Testis (tissue), 2 donors: Measurements from ENCODE around the gene GPR176.

ENCODE experiments used
- CTCF ChIP-seq, 3 experiments: fragments of 450-650 bp in 2 of 3; fragments of 200-600 bp in 1 of 3; sonication (generic) in 1 of 3; IDR thresholded peaks; one replicate each; pipeline ENCODE4 v1.5.1; 2016 to 2019; ENCODE audit warnings: antibody characterized with exemption in 3 of 3, mild to moderate bottlenecking in 2 of 3, moderate library complexity in 1 of 3
- POLR2A ChIP-seq: fragments of 450-650 bp; IDR thresholded peaks from one replicate; pipeline ENCODE4 v1.6.1; 2017; ENCODE audit warnings: antibody characterized with exemption, mild to moderate bottlenecking, moderate library complexity

- TF ChIP-seq POLR2A (no peak), CTCF (IDR thresholded peaks at IDR 0.05) (no peak)
Measured at GRCh38 chr15:39752246-39752645, 167.8 kb downstream of the GPR176 start.
